ENCODE results near the gene GUCA1A.

The GUCA1A gene

DNA sequence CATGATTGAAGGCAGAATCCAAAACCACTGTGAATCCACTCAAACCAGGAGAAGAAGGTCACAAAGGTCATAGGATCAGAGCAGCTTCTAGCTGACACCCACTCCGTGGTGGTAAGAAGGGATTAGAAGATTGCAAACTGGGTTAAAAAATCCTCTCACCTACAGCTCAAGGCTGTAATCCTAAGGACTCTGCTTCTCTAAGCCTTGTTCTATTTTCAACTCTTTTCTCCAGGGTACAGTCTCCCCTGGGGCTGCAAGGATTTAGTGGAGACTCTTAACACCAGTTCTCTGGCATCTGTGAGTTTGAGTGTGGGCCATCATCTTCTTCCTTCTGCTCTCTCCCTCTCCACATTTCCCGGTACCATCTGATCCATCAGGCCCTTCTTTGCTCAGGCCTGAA is at the start of gene GUCA1A:
TSS of gene GUCA1A (plus strand) at position 264 of the 400 bp plus-strand sequence. CDS start 250 bp downstream, outside the sequence.
- TF ChIP-seq, protein P1, sequence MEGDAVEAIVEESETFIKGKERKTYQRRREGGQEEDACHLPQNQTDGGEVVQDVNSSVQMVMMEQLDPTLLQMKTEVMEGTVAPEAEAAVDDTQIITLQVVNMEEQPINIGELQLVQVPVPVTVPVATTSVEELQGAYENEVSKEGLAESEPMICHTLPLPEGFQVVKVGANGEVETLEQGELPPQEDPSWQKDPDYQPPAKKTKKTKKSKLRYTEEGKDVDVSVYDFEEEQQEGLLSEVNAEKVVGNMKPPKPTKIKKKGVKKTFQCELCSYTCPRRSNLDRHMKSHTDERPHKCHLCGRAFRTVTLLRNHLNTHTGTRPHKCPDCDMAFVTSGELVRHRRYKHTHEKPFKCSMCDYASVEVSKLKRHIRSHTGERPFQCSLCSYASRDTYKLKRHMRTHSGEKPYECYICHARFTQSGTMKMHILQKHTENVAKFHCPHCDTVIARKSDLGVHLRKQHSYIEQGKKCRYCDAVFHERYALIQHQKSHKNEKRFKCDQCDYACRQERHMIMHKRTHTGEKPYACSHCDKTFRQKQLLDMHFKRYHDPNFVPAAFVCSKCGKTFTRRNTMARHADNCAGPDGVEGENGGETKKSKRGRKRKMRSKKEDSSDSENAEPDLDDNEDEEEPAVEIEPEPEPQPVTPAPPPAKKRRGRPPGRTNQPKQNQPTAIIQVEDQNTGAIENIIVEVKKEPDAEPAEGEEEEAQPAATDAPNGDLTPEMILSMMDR (IDR thresholded peaks at IDR 0.05; ENCODE audit: control extremely low read depth, extremely low read depth, low read depth, missing control alignments): no peak
- DNase-seq (ENCODE audit: extremely low spot score): no peak
- ChIA-PET POLR2A (no interaction called here), CTCF (no interaction called here)

DNA sequence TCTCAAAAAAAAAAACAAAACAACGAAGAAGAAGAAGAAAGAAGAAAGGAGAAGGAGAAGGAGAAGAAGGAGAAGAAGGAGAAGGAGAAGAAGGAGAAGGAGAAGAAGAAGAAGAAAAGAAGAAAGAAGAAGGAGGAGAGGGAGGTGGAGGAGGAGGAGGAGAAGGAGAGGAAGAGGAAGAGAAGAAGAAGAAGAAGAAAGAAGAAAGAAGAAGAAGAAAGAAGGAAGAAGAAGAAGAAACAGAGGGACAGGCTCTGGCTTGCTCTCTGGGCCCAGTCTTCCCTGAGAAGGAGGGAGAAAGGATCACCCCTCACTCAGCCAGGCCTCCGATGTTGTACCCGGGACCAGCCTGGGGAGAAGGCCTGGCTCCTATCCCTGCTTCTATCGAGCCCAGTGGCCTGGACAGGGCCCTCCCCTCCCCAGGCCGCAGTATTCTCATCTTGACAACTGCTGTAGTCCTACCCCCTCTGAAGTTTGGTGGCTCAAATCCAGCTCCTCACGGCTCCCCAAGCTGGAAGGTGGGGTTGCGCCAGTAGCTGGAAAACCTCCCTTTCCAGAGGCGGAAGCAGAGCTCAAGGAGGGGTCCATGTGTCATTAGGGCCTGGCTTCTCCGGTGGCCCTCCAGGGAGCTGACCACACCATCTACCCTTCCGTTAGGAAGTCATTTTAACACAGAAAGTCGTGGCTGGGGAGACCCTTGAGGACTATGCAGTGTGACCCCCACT is 49.6 kb upstream of the GUCA1A start:
- DNase-seq (ENCODE audit: extremely low spot score): no peak
- POLR2A ChIA-PET: no interaction called here
- TF ChIP-seq, protein P1 (IDR thresholded peaks at IDR 0.05; ENCODE audit: control extremely low read depth, extremely low read depth, low read depth, missing control alignments): no peak
- CTCF ChIA-PET: interaction anchor here (1.0 to 1.9 kb wide), 4 partner anchors 9 to 20 kb away, joined by 3 to 6 read pairs (median 4); no protein-coding TSS in a partner anchor

DNA sequence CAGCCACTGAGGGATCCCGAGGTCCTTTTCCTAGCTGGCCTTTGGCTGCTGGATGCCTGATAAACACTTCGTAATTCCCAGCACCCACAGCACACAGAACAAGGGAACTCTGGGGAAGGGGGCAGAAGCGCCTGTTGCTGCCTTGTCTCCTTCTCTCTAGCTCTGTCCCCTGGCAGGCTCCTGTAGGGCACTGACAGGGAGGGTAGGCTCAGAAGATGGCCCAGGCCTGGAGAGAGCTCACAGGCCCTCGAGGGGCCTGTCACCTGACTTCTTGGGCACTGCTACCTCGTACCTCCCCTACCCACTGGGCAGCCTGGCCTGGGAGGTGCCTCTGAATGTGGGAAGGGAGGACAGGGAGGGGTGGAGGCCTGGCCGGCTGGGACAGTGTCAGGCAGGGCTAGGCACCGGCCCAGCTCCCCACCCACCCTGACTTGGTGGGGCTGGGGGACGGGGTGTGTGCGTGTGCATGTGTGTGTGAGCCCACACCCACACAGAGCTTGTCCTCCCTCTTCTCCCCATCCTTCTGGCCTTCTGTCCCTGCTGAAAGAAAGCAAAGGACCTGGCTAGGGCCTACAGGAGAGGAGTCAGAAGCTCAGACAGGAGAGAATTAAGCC is 48.8 kb upstream of the GUCA1A start:
- ChIA-PET POLR2A (no interaction called here), CTCF (interaction anchor here (1.4 to 1.9 kb wide), 3 partner anchors 13 to 20 kb away, joined by 3 to 6 read pairs (median 5); no protein-coding TSS in a partner anchor)
- DNase-seq (ENCODE audit: extremely low spot score): no peak
- TF ChIP-seq, protein P1 (IDR thresholded peaks at IDR 0.05; ENCODE audit: control extremely low read depth, extremely low read depth, low read depth, missing control alignments): no peak

DNA sequence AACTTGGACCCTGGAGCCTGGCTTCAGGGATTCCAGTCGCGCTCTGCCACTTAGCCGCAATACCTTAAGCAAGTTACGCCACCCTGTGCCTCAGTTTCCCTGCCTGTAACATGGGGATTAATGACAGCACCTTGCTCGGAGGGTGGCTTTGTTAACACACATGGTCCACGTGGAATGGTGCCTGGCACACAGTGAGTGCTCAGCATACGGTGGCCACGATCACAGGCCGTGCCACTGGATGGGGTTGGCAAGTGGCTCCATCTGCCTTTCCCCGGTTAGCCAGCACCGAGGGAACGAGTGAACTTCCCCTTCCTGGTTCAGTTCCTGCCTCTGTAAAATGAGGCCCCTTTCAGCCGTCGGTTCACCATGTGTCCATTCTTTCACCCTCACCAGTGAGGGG is 47.9 kb upstream of the GUCA1A start:
- ChIA-PET POLR2A (no interaction called here), CTCF (interaction anchor here (1.6 to 1.9 kb wide), 2 partner anchors 12 to 20 kb away, joined by 5 to 6 read pairs; no protein-coding TSS in a partner anchor)
- no peak for DNase-seq (ENCODE audit: extremely low spot score)
- TF ChIP-seq, protein P1 (IDR thresholded peaks at IDR 0.05; ENCODE audit: control extremely low read depth, extremely low read depth, low read depth, missing control alignments): no peak

DNA sequence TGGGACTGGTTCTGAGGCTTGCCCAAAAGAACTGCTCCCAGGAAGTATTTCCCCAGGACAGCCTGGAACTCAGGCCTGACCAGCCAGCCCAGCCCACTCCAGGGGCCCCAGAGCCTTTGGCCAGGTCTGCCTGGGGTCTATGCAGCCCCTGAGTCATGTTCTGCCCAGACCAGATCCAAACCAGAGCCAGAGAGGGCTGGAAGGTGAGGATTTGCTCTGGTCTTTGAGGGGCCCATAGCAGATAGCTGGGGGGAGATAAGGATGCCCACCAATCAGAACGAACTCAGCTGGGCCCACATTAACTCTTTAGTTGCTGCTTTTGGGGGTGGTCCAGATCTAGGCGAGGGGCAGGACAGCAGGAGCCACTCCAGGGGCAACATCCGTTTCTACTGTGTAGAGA is 47.5 kb upstream of the GUCA1A start:
- CTCF ChIA-PET: no interaction called here
- DNase-seq (ENCODE audit: extremely low spot score): no peak
- POLR2A ChIA-PET: no interaction called here
- TF ChIP-seq, protein P1 (IDR thresholded peaks at IDR 0.05; ENCODE audit: control extremely low read depth, extremely low read depth, low read depth, missing control alignments): no peak

GRCh38 chr6:42128460-42129359 is 44.5 kb upstream of the GUCA1A start:
- TF ChIP-seq, protein P1 (IDR thresholded peaks at IDR 0.05; ENCODE audit: control extremely low read depth, extremely low read depth, low read depth, missing control alignments): no peak
- ChIA-PET POLR2A (no interaction called here), CTCF (interaction anchor here (1.0 to 2.3 kb wide), 3 partner anchors 9 to 25 kb away, joined by 3 to 12 read pairs (median 4); no protein-coding TSS in a partner anchor)
- no peak for DNase-seq (ENCODE audit: extremely low spot score)

Data from GM10248 (cell line).